ENCODE results near the gene BACH2.

DNA sequence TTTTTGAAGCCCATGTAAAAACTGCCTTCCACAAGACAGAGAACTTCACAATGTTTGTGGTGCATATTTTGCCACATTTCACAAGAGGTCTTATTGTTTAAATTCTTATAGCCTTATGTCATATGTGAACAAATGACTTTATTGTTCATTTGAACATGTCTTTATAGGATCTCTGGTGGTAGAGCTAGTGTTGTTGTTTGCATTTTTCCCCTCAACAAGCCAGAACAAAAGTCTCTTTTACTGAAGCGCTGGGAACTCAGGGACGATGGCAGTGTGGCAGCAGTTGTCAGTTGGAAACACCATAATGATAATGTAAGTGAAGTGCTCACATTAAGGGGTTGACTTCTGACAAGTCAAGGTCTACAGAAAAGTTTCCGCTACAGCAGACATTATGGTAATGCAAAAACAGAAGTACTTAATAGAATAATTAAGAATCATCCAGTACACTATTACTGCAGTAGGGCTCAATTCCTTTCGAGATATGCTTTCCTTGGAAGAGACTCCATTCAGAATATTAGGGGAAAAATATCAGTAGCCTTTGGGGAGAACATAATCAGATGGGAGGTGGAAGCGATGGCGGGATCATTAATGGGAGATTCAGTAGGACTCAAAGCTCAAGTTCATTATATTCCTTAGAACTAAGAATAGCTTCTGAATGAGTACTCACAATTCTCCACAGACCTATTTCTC is 222.3 kb downstream of the BACH2 start:
- no peak for TF ChIP-seq EZH2 (IDR thresholded peaks at IDR 0.05; ENCODE audit: insufficient read depth, poor library complexity, severe bottlenecking)
- TF ChIP-seq EZH2phosphoT487 (IDR thresholded peaks at IDR 0.05; ENCODE audit: insufficient read depth, low read depth) = no peak

All from GM23248 (cell line).